Suprapubic skin (tissue), 4 donors: ENCODE results near the gene ABHD5. TPM values are rescaled to one million over a fixed set of nuclear protein-coding genes. Genes with fewer than 3 reads are reported as not detected.

Source experiments
- DNase-seq, 2 donors: peaks; one replicate each; pipeline ENCODE4 v3.0.0-alpha.2; 2019; ENCODE audit warnings: low spot score in 2 of 2
- H3K27ac ChIP-seq: fragments of 200-600 bp; sonication (generic); one replicate; pipeline ENCODE4 v1.5.1; 2019
- H3K27me3 ChIP-seq: fragments of 200-600 bp; sonication (generic); one replicate; pipeline ENCODE4 v1.5.1; 2019
- H3K36me3 ChIP-seq: fragments of 200-600 bp; sonication (generic); one replicate; pipeline ENCODE4 v1.5.1; 2019
- H3K4me1 ChIP-seq: fragments of 200-600 bp; sonication (generic); one replicate; pipeline ENCODE4 v1.5.1; 2019
- H3K4me3 ChIP-seq: fragments of 200-600 bp; sonication (generic); one replicate; pipeline ENCODE4 v1.5.1; 2019; ENCODE audit warnings: mild to moderate bottlenecking
- H3K9me3 ChIP-seq: fragments of 200-600 bp; sonication (generic); one replicate; pipeline ENCODE4 v1.5.1; 2019
- CTCF ChIP-seq, 2 donors: fragments of 200-600 bp in 1 of 2; fragments of 450-650 bp in 1 of 2; sonication (generic) in 1 of 2; IDR thresholded peaks; one replicate each; pipeline ENCODE4 v1.5.1; 2016 to 2019; ENCODE audit warnings: antibody characterized with exemption in 2 of 2, mild to moderate bottlenecking in 1 of 2, moderate library complexity in 1 of 2
- EP300 ChIP-seq: sonication (generic); formaldehyde crosslinking; IDR thresholded peaks from one replicate; pipeline ENCODE4 v1.6.1; 2017; ENCODE audit warnings: antibody characterized with exemption
- POLR2A ChIP-seq, 2 donors: fragments of 450-650 bp; IDR thresholded peaks; one replicate each; pipeline ENCODE4 v1.6.1; 2017; ENCODE audit warnings: antibody characterized with exemption in 2 of 2, mild to moderate bottlenecking in 2 of 2, moderate library complexity in 2 of 2
- POLR2AphosphoS5 ChIP-seq, 3 donors: sonication (generic); formaldehyde crosslinking; IDR thresholded peaks; one replicate each; pipeline ENCODE4 v1.6.1; 2017; ENCODE audit warnings: antibody characterized with exemption in 3 of 3
- WGBS: methylation state at CpG from one replicate; pipeline ENCODE4 v1.1.5; 2018; 5-methylcytosine and 5-hydroxymethylcytosine counted together
- total RNA-seq, 4 donors: library from RNA; depleted of rRNA; stranded (reverse); fragments of >200 nt; gene quantifications; one replicate each; pipeline ENCODE4 v1.1.0, GENCODE V29; 2016

ABHD5 gene
- total RNA-seq, 4 donors from 2014 or later = 62.7 to 130 (median 88.3) TPM

- no peaks in the 10 kb centered on the region for H3K36me3 ChIP-seq
- 85% methylated on average over 4 of the region's 6 CpGs for WGBS
Measured at GRCh38 chr3:43732747-43733425, 42.1 kb downstream of the ABHD5 start.

GRCh38 chr3:43733459-43734384, 43.0 kb downstream of the ABHD5 start:
- Histone ChIP-seq H3K36me3 (no peaks in the 10 kb centered on the region), H3K27ac (no peak overlapping the region), H3K27me3 (no peaks in the 10 kb centered on the region), H3K9me3 (no peaks in the 10 kb centered on the region), H3K4me1 (peaks cover 14% of the 10 kb centered on the region), H3K4me3 (no peak overlapping the region)
- TF ChIP-seq POLR2A (IDR thresholded peaks at IDR 0.05) = no peak
- TF ChIP-seq EP300 = no peak
- TF ChIP-seq POLR2AphosphoS5 (IDR thresholded peaks at IDR 0.05) = no peak
- no peak for TF ChIP-seq CTCF (IDR thresholded peaks at IDR 0.05)
- 27% methylated on average over 4 of the region's 6 CpGs for WGBS
- DNase-seq = no peak

More at GRCh38 chr3:43732747-43733425, 42.1 kb downstream of the ABHD5 start:
- TF ChIP-seq POLR2AphosphoS5 (IDR thresholded peaks at IDR 0.05) (no peak), EP300 (no peak), CTCF (IDR thresholded peaks at IDR 0.05) (no peak), POLR2A (IDR thresholded peaks at IDR 0.05) (no peak)
- no peaks in the 10 kb centered on the region for H3K27me3 ChIP-seq
- peaks cover 14% of the 10 kb centered on the region for H3K4me1 ChIP-seq
- no peak overlapping the region for H3K27ac ChIP-seq
- no peaks in the 10 kb centered on the region for H3K9me3 ChIP-seq
- H3K4me3 ChIP-seq = no peak overlapping the region
- no peak for DNase-seq

- Histone ChIP-seq H3K4me3 (no peak overlapping the region), H3K9me3 (no peaks in the 10 kb centered on the region), H3K27me3 (no peaks in the 10 kb centered on the region), H3K36me3 (no peaks in the 10 kb centered on the region), H3K4me1 (peaks cover 11% of the 10 kb centered on the region), H3K27ac (no peak overlapping the region)
- DNase-seq = no peak
- WGBS = 85% methylated on average over 2 of the region's 2 CpGs
- no peak for TF ChIP-seq POLR2A (IDR thresholded peaks at IDR 0.05)
- no peak for TF ChIP-seq CTCF (IDR thresholded peaks at IDR 0.05)
- TF ChIP-seq POLR2AphosphoS5 (IDR thresholded peaks at IDR 0.05) = no peak
- no peak for TF ChIP-seq EP300
Measured at GRCh38 chr3:43734685-43735084, 43.9 kb downstream of the ABHD5 start.

GRCh38 chr3:43735618-43736017, 44.9 kb downstream of the ABHD5 start:
- no peak for TF ChIP-seq POLR2AphosphoS5 (IDR thresholded peaks at IDR 0.05)
- TF ChIP-seq POLR2A (IDR thresholded peaks at IDR 0.05) = no peak
- TF ChIP-seq CTCF (IDR thresholded peaks at IDR 0.05) = no peak
- TF ChIP-seq EP300 = no peak
- 92% methylated on average over 1 of the region's 4 CpGs for WGBS
- H3K4me3 ChIP-seq = no peak overlapping the region
- DNase-seq = no peak
- H3K27ac ChIP-seq = no peak overlapping the region
- no peaks in the 10 kb centered on the region for H3K36me3 ChIP-seq
- H3K4me1 ChIP-seq = peaks cover 5% of the 10 kb centered on the region
- H3K9me3 ChIP-seq = no peaks in the 10 kb centered on the region
- H3K27me3 ChIP-seq = no peaks in the 10 kb centered on the region
